ENCODE results near the gene ARHGEF6.

- TF ChIP-seq CTCF (conservative IDR thresholded peaks at IDR 0.05; ENCODE audit: low read length), result no peak
- TF ChIP-seq EZH2phosphoT487 (IDR thresholded peaks at IDR 0.05; ENCODE audit: borderline replicate concordance, low read depth, low read length), result no peak
Observed at GRCh38 chrX:136733613-136734012, 47.1 kb downstream of the ARHGEF6 start.
